ENCODE measurements around the gene C12orf56. TPM values are rescaled to one million over a fixed set of nuclear protein-coding genes. Genes with fewer than 3 reads are reported as not detected.
A peak's percentile ranks its signal among the peaks of the same experiment; 100 is the strongest.

Gene C12orf56
- total RNA-seq, 2 experiments from 2014 or later = not detected

DNA sequence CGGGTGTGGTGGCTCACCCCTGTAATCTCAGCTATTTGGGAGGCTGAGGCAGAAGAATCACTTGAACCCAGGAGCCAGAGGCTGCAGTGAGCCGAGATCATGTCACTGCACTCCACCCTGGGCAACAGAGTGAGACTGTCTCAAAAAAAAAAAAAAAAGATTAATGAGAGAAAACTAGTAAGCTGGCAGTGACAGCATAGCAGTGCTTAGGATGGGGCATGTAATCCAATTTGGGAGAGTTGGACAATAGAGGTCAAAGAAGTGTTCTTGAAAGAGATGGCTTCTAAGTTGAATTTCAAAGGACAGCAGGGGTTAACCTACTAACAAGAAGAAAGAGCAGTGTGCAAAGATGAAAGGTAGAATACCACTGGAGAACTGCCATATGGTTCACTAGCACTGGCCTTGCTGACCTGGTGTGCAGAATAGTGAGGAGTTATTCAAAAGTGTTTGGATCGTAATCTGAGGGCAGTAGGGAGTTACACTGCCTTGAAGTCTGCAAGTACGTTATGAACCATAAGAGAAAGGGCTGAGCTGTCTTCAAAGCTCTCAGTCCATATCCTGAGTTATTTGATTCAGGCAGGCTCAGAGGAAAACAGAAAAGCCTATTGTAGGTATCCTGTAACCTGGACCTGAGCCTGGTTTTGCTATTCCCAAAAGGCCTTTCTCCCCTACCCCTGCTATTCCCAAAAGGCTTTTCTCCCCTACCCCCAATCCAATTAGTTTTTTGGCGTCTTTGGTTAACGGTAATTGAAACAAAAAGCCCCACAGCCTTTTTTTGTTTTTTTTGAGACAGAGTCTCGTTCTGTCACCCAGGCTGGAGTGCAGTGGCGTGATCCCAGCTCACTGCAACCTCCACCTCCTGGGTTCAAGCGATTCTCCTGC, 17.0 kb upstream of the C12orf56 start:
- POLR2A ChIA-PET = no interaction called here
- no peak for DNase-seq
- Mint-ChIP-seq H3K36me3 (ENCODE audit: low read depth) (peaks cover 27% of the 10 kb centered on the region), H3K27me3 (no peaks in the 10 kb centered on the region), H3K4me3 (no peak overlapping the region), H3K4me1 (peaks cover 43% of the 10 kb centered on the region), H3K9me3 (peaks cover 2% of the 10 kb centered on the region), H3K27ac (no peak overlapping the region)
- CTCF ChIA-PET = interaction anchor here (1.7 kb wide), 1 partner anchor 16 kb away, joined by 6 read pairs; no protein-coding TSS in a partner anchor

DNA sequence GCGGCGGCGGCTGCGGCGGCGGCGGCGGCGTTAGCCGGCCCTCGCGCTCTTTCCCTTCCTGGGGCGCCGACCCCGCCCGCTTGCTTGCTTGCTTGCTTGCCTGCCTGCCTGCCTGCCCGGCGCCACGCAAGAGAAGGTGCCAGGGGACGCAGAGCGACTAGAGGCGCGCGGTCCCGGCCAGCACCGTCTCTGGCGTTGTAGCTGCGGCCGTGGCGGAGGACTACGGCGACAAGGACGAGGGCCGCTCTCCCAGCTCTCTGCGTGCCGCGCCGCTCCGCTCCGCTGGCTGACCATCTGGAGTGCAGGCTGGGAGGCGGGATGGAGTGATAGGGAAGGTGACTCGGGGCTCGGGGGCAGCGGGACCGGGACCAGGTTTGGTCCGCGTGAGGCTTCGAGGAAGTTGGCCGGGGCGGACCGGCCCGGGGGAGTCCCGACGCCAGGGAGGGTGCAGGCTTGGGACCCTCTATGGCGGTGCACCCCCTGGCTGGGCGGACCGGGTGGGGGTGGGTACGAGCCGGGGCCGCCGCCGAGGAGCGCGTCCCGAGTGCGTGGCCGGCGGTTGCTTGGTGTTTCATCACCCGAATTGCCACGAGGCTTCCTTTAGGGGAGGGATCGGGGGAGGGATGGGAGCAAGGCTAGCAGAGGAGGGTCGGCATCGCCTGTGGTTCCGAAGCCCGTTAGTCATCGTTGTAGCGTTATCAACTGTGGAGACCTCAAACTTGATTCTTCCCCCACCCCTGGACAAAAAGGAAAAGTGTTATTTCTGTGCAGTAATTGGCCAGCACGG, 14.1 kb upstream of the C12orf56 start:
- ChIA-PET CTCF (interaction anchor here (0.6 kb wide), 1 partner anchor 14 kb away, joined by 3 read pairs; no protein-coding TSS in a partner anchor), POLR2A (no interaction called here)
- DNase-seq = peak; percentile 58
- peaks cover 43% of the 10 kb centered on the region for H3K4me1 Mint-ChIP-seq
- H3K27me3 Mint-ChIP-seq = peaks cover 1% of the 10 kb centered on the region
- peak overlapping the region; percentile 95 for H3K4me3 Mint-ChIP-seq
- H3K36me3 Mint-ChIP-seq (ENCODE audit: low read depth) = peaks cover 6% of the 10 kb centered on the region
- H3K9me3 Mint-ChIP-seq = peaks cover 2% of the 10 kb centered on the region
- peak overlapping the region; percentile 98 for H3K27ac Mint-ChIP-seq

DNA sequence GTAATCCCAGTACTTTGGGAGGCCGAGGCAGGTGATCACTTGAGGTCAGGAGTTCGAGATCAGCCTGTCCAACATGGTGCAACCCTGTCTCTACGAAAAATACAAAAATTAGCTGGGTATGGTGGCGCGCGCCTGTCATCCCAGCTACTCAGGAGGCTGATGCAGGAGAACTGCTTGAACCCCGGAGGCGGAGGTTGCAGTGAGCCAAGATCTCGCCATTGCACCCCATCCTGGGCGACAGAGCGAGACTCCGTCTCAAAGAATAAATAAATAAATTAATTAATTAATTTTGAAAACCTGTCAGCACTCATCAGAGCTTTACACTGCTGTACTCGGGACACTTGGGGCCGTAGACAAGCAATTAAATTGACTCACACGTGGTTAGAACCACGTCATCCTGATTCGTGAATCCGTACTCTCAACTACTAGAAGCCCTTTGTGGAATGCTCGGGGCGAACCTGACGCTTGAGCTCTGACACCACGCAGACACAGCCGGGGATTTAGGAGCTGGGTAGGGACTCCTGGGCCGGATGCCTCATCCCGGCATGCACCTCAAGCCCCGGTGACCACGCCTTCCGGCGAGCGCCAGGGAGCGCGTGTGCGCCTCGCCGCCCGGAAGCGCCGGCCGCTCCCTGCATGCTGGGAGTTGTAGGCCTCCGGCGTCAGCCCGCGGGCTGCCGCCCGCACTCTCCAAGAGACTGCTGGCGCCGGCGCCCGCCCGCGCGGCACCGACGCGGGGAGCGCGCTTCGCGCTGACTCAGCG, 13.3 kb upstream of the C12orf56 start, which contains the start of gene XPOT:
XPOT (plus strand) TSS at position 686 of the 763 bp plus-strand sequence. CDS start 5,644 bp downstream, outside the sequence.
- POLR2A ChIA-PET = no interaction called here
- H3K4me1 Mint-ChIP-seq = peaks cover 43% of the 10 kb centered on the region

DNA sequence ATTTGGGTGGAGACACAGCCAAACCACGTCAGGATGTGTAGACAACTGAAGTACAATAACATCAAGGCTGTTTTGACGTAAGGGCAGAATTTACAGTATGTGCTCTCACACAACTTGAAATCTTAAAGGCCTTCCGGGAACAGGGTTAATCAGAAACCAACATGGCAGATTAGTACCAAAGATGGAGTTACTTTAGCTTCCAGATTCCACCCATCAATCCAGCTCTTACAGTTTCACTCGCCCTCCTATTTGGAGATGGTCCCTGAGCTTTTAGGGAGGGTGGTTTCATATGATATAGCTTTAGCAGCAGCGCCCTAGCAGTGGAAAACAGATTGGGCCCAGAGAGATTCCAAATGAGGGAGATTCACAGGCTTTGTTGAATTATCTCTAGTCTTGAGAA, 11.6 kb upstream of the C12orf56 start:
- H3K36me3 Mint-ChIP-seq (ENCODE audit: low read depth) = peaks cover 3% of the 10 kb centered on the region
- POLR2A ChIA-PET = no interaction called here
- H3K27ac Mint-ChIP-seq = no peak overlapping the region
- peaks cover 1% of the 10 kb centered on the region for H3K27me3 Mint-ChIP-seq
- H3K4me3 Mint-ChIP-seq = no peak overlapping the region
- DNase-seq = no peak
- CTCF ChIA-PET = interaction anchor here (0.8 to 1.1 kb wide), 2 partner anchors 11 to 12 kb away, joined by 3 to 4 read pairs; no protein-coding TSS in a partner anchor
- H3K9me3 Mint-ChIP-seq = peaks cover 2% of the 10 kb centered on the region
- H3K4me1 Mint-ChIP-seq = peaks cover 33% of the 10 kb centered on the region

More for the DNA sequence above, 13.3 kb upstream of the C12orf56 start, which contains the start of gene XPOT:
- CTCF ChIA-PET = interaction anchor here (0.5 kb wide), 1 partner anchor 72 kb away, joined by 3 read pairs; no protein-coding TSS in a partner anchor
- peak within 1 kb of the TSS; percentile 95 for H3K4me3 Mint-ChIP-seq
- DNase-seq = peak; percentile 93
- peaks cover 1% of the 10 kb centered on the region for H3K27me3 Mint-ChIP-seq
- H3K36me3 Mint-ChIP-seq (ENCODE audit: low read depth) = peaks cover 3% of the 10 kb centered on the region
- H3K27ac Mint-ChIP-seq = peak within 1 kb of the TSS; percentile 98
- peaks cover 2% of the 10 kb centered on the region for H3K9me3 Mint-ChIP-seq

DNA sequence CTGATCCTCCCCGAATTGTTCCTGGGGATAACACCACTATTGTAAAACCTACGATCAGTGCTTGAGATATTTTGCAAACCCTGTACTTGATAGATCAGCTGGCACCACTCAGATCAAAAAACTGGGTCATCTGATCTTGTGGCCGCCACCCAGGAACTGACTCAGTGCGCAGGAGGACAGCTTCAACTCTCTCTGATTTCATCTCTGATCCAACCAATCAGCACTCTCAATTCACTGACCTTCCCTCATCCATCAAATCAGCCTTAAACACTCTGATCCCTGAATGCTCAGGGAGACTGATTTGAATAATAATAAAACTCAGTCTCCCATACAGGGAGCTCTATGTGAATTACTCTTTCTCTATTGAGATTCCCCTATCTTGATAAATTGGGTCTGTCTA, 9.5 kb upstream of the C12orf56 start:
- peaks cover 14% of the 10 kb centered on the region for H3K4me1 Mint-ChIP-seq
- no peak overlapping the region for H3K4me3 Mint-ChIP-seq
- H3K9me3 Mint-ChIP-seq = peaks cover 2% of the 10 kb centered on the region
- peak overlapping the region; percentile 6 for H3K27ac Mint-ChIP-seq
- ChIA-PET CTCF (interaction anchor here (1.1 kb wide), 1 partner anchor 57 kb away, joined by 4 read pairs; no protein-coding TSS in a partner anchor), POLR2A (interaction anchor here (0.5 kb wide), 1 partner anchor 214 kb away, joined by 3 read pairs; no protein-coding TSS in a partner anchor)
- H3K27me3 Mint-ChIP-seq = peaks cover 1% of the 10 kb centered on the region
- no peaks in the 10 kb centered on the region for H3K36me3 Mint-ChIP-seq (ENCODE audit: low read depth)
- DNase-seq = no peak

DNA sequence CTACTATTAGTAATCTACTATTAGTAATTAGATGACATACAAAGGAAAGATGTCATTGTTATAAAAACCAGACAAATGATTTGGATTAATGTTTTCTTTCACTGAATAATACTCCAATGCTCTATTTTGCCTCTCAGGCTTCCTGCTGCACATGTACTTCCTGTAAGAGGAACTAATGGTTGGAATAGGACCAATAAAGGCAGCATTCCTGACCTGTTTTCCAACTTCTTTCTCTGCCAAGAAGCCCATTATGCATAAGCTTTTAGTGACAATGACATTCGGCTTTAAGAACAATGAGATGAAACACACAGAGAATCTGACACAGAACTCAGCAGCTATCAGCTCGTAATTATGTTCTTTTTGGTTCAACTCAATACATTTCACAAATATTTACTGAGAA, 5.2 kb upstream of the C12orf56 start:
- POLR2A ChIA-PET = no interaction called here
- DNase-seq = no peak
- CTCF ChIA-PET = no interaction called here
- no peak overlapping the region for H3K4me3 Mint-ChIP-seq
- peaks cover under 1% of the 10 kb centered on the region for H3K36me3 Mint-ChIP-seq (ENCODE audit: low read depth)
- peaks cover 15% of the 10 kb centered on the region for H3K4me1 Mint-ChIP-seq
- peaks cover 13% of the 10 kb centered on the region for H3K27me3 Mint-ChIP-seq
- H3K27ac Mint-ChIP-seq = no peak overlapping the region
- H3K9me3 Mint-ChIP-seq = no peaks in the 10 kb centered on the region

DNA sequence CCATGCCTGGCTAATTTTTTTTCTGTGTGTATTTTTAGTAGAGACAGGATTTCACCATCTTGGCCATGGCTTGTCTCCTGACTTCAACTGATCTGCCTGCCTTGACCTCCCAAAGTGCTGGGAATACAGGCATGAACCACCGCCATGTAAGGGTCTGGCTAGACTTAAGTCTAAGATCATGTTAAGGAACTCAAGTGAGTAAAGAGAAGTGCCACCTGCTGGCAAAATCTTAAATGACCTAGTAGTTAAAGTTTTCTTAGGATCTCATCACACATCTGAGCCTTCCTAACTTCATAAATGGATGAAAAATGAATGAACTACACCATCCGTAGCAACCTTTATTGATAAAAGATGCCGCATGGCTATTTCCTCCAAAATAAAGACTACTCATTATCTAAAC, 1.7 kb upstream of the C12orf56 start:
- CTCF ChIA-PET = interaction anchor here (1.4 kb wide), 1 partner anchor 11 kb away, joined by 4 read pairs; no protein-coding TSS in a partner anchor
- POLR2A ChIA-PET = no interaction called here
- Mint-ChIP-seq H3K9me3 (peaks cover under 1% of the 10 kb centered on the region), H3K4me1 (peaks cover 14% of the 10 kb centered on the region), H3K36me3 (ENCODE audit: low read depth) (peaks cover 4% of the 10 kb centered on the region), H3K4me3 (no peak overlapping the region), H3K27ac (no peak overlapping the region), H3K27me3 (peaks cover 19% of the 10 kb centered on the region)
- peak; percentile 37 for DNase-seq

DNA sequence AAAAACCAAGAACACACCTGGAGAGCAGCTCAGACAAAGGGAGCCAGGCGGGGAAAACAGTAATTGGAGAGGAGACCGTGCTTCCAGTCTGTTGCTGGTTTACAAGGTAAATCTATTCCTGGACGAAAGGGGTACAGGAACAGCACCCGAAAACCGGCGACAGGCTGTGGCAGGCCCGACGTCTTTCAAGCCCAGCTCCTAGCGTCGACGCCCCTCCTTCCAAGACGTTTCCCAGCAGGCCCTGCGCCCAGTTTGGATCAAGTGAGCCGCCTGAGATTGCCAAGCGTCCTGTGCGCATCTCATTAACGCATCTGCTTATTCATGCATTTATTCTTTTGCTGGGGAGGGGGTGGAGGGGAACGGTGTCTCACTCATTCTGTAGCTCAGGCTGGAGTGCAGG, 1.4 kb downstream of the C12orf56 start:
- no peak for DNase-seq
- Mint-ChIP-seq H3K36me3 (ENCODE audit: low read depth) (peaks cover 7% of the 10 kb centered on the region), H3K27ac (no peak overlapping the region), H3K27me3 (peaks cover 19% of the 10 kb centered on the region), H3K9me3 (peaks cover 3% of the 10 kb centered on the region), H3K4me3 (no peak overlapping the region), H3K4me1 (peaks cover 36% of the 10 kb centered on the region)
- ChIA-PET CTCF (interaction anchor here (1.3 kb wide), 1 partner anchor 174 kb away, joined by 3 read pairs; no protein-coding TSS in a partner anchor), POLR2A (no interaction called here)

DNA sequence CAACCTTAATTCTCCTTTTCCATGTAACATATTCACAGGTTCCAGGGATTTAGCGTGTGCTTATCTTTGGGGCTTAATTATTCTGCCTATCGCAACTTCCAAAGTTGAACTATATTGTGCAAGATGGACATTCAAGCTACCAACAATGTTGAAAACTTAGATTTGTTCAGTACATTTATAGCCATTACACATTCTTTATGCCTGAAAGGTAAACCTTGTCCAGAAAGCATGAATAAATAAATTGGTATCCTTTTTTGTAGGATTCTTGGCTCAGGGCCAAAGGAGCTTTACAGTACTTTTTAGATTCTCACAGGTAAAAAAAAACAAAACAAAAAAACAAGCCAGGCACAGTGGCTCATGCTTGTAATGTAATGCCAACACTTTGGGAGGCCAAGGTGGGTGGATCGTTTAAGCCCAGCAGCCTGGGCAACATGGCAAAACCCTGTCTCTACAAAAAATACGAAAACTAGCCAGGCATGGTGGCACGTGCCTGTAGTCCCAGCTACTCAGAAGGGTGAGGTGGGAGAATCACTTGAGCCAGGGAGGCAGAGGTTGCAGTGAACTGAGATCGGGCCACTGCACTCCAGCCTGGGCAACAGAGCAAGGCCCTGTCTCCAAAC, 3.3 kb downstream of the C12orf56 start:
- CTCF ChIA-PET = interaction anchor here (1.0 kb wide), 1 partner anchor 14 kb away, joined by 3 read pairs; no protein-coding TSS in a partner anchor
- H3K9me3 Mint-ChIP-seq = peaks cover 3% of the 10 kb centered on the region
- H3K36me3 Mint-ChIP-seq (ENCODE audit: low read depth) = peaks cover 7% of the 10 kb centered on the region
- POLR2A ChIA-PET = no interaction called here
- peak overlapping the region; percentile 73 for H3K27ac Mint-ChIP-seq
- H3K4me3 Mint-ChIP-seq = no peak overlapping the region
- H3K4me1 Mint-ChIP-seq = peaks cover 43% of the 10 kb centered on the region
- no peak for DNase-seq
- H3K27me3 Mint-ChIP-seq = peaks cover 19% of the 10 kb centered on the region

DNA sequence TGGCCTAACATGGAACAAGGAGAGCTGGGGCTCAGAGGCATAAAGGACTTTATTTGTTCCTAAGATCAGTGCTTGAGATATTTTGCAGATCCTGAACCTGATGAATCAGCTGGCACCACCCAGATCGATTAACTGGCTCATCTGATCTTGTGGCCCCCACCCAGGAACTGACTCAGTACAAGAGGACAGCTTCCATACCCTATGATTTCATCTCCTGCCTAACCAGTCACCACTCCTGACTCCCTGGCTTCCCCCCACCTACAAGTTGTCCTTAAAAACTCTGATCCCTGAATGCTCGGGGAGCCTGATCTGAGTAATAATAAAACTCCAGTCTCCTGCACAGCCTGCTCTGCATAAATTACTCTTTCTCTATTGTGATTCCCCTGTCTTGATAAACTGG, 5.1 kb downstream of the C12orf56 start:
- Mint-ChIP-seq H3K27me3 (peaks cover 6% of the 10 kb centered on the region), H3K4me1 (peaks cover 37% of the 10 kb centered on the region), H3K9me3 (peaks cover 16% of the 10 kb centered on the region), H3K27ac (peak overlapping the region; percentile 91), H3K4me3 (peak overlapping the region; percentile 7), H3K36me3 (ENCODE audit: low read depth) (peaks cover 6% of the 10 kb centered on the region)
- ChIA-PET CTCF (interaction anchor here (0.6 to 1.2 kb wide), 2 partner anchors 15 to 1558 kb away, joined by 4 to 5 read pairs; no protein-coding TSS in a partner anchor), POLR2A (no interaction called here)
- DNase-seq = no peak

DNA sequence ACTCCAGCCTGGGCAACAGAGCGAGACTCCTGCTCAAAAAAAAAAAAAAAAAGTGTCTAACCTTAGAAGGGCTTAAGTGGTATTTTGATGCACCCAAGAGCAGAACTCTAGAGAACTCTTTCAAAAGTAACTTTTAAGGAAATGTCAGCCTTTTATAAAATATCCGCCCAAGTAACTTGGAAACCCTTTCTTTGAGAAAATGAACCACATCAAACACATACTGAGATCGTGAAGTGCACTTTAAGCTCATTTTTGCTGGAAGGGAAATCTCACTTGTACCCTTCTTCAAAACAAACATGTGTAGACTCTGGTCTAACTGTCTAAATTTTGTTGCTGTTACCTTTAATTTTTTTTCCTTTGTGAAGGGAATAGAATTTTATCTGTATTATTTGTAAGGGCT, 5.5 kb downstream of the C12orf56 start:
- H3K4me1 Mint-ChIP-seq = peaks cover 37% of the 10 kb centered on the region
- H3K36me3 Mint-ChIP-seq (ENCODE audit: low read depth) = peaks cover 6% of the 10 kb centered on the region
- peak; percentile 22 for DNase-seq
- peak overlapping the region; percentile 91 for H3K27ac Mint-ChIP-seq
- peaks cover 6% of the 10 kb centered on the region for H3K27me3 Mint-ChIP-seq
- peak overlapping the region; percentile 7 for H3K4me3 Mint-ChIP-seq
- peaks cover 19% of the 10 kb centered on the region for H3K9me3 Mint-ChIP-seq
- ChIA-PET POLR2A (no interaction called here), CTCF (interaction anchor here (0.6 to 1.2 kb wide), 2 partner anchors 15 to 1558 kb away, joined by 4 to 5 read pairs; no protein-coding TSS in a partner anchor)
